ENCODE measurements around the gene TFAP2C. TPM values are rescaled to one million over a fixed set of nuclear protein-coding genes. Genes with fewer than 3 reads are reported as not detected.

Gene TFAP2C
- total RNA-seq, 1 donor from 2014 or later: 9.8 TPM

DNA sequence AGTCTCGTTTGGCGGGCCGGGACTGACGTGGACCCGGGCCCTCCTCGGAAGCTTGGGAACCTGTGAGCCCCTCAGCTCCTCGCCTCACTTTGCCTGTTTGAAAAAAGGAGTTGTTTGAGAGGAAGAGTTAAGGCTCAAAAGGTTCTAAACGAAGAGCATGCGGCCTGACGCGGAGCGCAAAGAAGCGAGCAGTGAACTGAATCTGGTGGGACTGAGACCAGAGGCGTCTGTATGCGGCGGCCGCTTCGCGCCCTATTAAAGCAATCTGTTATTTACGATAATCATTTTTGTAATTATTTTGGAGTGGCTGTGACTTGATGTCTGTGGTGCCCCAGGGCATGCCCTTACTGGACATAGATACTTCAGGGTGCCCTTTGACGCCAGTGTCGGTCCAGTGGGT is 3.3 kb upstream of the TFAP2C start:
- peaks cover 71% of the 10 kb centered on the region for H3K27me3 Mint-ChIP-seq (ENCODE audit: low read depth)
- TF ChIP-seq CTCF (IDR thresholded peaks at IDR 0.05; ENCODE audit: unreplicated experiment): no peak
- H3K9me3 Mint-ChIP-seq: no peaks in the 10 kb centered on the region
- DNase-seq (ENCODE audit: low spot score in 2 of 2, unreplicated experiment in 2 of 2): no peak
- H3K4me3 Mint-ChIP-seq: no peak overlapping the region
- no peaks in the 10 kb centered on the region for H3K36me3 Mint-ChIP-seq
- no peak overlapping the region for H3K27ac Mint-ChIP-seq
- peaks cover 25% of the 10 kb centered on the region for H3K4me1 Mint-ChIP-seq

- peak; percentile 35 to 61 for DNase-seq (ENCODE audit: low spot score in 2 of 2, unreplicated experiment in 2 of 2)
- H3K4me1 Mint-ChIP-seq: peaks cover 26% of the 10 kb centered on the region
- H3K9me3 Mint-ChIP-seq: no peaks in the 10 kb centered on the region
- peak overlapping the region; percentile 60 for H3K4me3 Mint-ChIP-seq
- peaks cover 74% of the 10 kb centered on the region for H3K27me3 Mint-ChIP-seq (ENCODE audit: low read depth)
- H3K36me3 Mint-ChIP-seq: no peaks in the 10 kb centered on the region
- H3K27ac Mint-ChIP-seq: no peak overlapping the region
- peak; percentile 74 for TF ChIP-seq CTCF (IDR thresholded peaks at IDR 0.05; ENCODE audit: unreplicated experiment)
Measured at GRCh38 chr20:56626367-56627121, 2.6 kb upstream of the TFAP2C start.

GRCh38 chr20:56627122-56628014 is 1.7 kb upstream of the TFAP2C start:
- no peak for TF ChIP-seq CTCF (IDR thresholded peaks at IDR 0.05; ENCODE audit: unreplicated experiment)
- Mint-ChIP-seq H3K4me1 (peaks cover 34% of the 10 kb centered on the region), H3K27ac (no peak overlapping the region), H3K4me3 (peak overlapping the region; percentile 28), H3K27me3 (ENCODE audit: low read depth) (peaks cover 78% of the 10 kb centered on the region), H3K36me3 (peaks cover 3% of the 10 kb centered on the region), H3K9me3 (no peaks in the 10 kb centered on the region)
- DNase-seq (ENCODE audit: low spot score in 2 of 2, unreplicated experiment in 2 of 2): no peak

DNA sequence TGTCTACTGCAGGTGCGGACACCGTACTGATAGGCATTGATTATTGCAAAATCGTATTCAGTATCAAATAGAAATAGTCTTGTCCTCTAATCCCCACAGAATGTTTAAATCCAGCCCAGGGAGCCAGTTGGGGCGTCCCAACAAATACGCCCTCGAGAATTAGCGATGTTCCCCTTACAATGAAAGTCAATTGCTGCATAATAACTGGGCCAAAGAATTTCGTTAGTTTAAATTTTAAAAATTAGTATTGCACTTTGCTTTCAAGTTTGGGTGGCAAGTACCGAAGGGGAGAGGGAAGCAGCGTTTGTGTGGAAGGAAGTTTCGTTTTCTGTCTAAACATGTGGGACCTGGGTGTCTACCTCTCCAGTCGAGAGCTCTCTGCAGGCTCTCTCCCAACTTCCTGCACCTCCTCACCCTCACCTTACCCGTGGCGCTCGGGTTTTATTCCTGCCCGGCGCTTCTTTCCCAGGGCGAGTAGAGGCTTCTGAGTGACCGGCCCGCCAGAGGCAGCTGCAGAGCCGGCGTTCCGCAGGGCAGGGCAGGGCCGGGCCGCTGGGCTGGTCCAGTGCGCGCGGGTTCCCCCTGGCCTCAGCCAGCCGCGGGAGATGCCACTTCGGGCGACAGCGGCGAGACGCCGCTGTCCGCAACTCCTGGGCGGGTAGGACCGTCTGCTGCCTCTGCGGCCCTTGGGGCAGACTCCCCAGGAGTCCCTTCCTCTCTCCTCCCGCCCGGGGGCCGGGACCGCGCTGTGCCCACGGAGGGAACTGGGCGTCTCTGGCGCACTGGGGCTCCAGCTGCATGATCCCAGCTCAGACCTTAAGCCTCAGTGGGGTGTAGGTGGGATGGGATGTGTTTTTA is 862 bp upstream of the TFAP2C start:
- H3K9me3 Mint-ChIP-seq: no peaks in the 10 kb centered on the region

More for the DNA sequence above, 862 bp upstream of the TFAP2C start:
- Mint-ChIP-seq H3K27me3 (ENCODE audit: low read depth) (peaks cover 83% of the 10 kb centered on the region), H3K4me1 (peaks cover 36% of the 10 kb centered on the region), H3K27ac (no peak overlapping the region), H3K36me3 (peaks cover 6% of the 10 kb centered on the region), H3K4me3 (peak overlapping the region; percentile 81)
- no peak for TF ChIP-seq CTCF (IDR thresholded peaks at IDR 0.05; ENCODE audit: unreplicated experiment)
- peak in 1 of 2 experiments; percentile 58 for DNase-seq (ENCODE audit: low spot score in 2 of 2, unreplicated experiment in 2 of 2)
